ENCODE data around the gene NTRK2. TPM values are rescaled to one million over a fixed set of nuclear protein-coding genes. Genes with fewer than 3 reads are reported as not detected.

Gene NTRK2
- polyA plus RNA-seq, 1 donor (not counting 4 experiments of a cell fraction or from before 2014, with no cell fraction given), result 0.08 TPM

DNA sequence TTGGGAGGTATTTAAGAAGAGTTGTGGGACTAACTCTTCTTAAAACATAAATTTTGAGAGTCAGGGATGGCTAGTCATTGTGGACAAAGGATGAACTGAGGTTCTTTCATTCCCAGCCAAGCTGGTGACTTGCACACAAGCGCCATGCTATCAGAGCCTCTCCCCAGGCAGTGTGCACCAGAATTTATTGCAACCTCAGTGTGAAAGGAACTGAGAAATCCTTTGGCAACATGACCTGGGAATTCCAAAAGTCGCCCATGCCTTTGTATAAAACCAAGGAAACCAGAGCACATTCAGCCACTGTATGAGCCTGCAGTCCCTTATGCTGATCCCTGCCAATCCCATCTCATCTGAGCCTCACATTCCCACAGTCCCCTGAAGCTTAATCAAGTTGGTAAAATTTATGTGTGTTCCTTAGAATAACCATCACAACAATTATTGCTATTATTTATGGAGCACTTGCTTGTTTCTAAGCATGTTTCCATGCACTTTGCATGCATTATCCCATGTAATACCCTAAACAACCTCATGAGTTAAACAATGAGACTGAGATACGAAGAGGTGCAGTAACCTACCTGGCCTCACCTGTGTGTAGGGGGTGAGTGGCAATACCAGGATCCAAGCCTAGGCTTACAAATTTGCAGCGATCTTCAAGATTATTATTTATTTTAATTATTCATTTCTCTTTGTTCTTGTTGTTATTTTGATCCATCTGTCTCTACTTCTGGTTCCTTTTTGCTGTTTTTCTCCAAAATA lies 116.4 kb downstream of the NTRK2 start:
- H2AFZ ChIP-seq (ENCODE audit: control insufficient read depth, low read length), result no peak overlapping the region
- H3K4me2 ChIP-seq (ENCODE audit: control insufficient read depth, extremely low read depth, insufficient read depth, low read depth, low read length), result no peak overlapping the region
- no peaks in the 10 kb centered on the region for H3K9me1 ChIP-seq (ENCODE audit: control insufficient read depth, extremely low read depth, insufficient read depth, low read length)
- no peak for DNase-seq (ENCODE audit: low read depth, low spot score)
- dilution Hi-C loops (cut with MboI; ENCODE audit: extremely low pct_ligation_motif_present, low sequenced_read_pairs), result no loop called here
- H3K4me3 ChIP-seq (ENCODE audit: control insufficient read depth in 2 of 3, extremely low read depth in 1 of 3, insufficient read depth in 2 of 3, low read depth in 1 of 3, low read length in 3 of 3), result no peak overlapping the region
- H3K27me3 ChIP-seq (ENCODE audit: control insufficient read depth, extremely low read depth, insufficient read depth, low read length), result peaks cover 8% of the 10 kb centered on the region
- TF ChIP-seq, protein P1, sequence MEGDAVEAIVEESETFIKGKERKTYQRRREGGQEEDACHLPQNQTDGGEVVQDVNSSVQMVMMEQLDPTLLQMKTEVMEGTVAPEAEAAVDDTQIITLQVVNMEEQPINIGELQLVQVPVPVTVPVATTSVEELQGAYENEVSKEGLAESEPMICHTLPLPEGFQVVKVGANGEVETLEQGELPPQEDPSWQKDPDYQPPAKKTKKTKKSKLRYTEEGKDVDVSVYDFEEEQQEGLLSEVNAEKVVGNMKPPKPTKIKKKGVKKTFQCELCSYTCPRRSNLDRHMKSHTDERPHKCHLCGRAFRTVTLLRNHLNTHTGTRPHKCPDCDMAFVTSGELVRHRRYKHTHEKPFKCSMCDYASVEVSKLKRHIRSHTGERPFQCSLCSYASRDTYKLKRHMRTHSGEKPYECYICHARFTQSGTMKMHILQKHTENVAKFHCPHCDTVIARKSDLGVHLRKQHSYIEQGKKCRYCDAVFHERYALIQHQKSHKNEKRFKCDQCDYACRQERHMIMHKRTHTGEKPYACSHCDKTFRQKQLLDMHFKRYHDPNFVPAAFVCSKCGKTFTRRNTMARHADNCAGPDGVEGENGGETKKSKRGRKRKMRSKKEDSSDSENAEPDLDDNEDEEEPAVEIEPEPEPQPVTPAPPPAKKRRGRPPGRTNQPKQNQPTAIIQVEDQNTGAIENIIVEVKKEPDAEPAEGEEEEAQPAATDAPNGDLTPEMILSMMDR (optimal IDR thresholded peaks at IDR 0.05 in 1 of 3, IDR thresholded peaks at IDR 0.05 in 1 of 3, conservative IDR thresholded peaks at IDR 0.05 in 1 of 3; ENCODE audit: extremely low read depth in 1 of 3, insufficient read depth in 2 of 3, low read length in 3 of 3), result no peak
- TF ChIP-seq EZH2 (IDR thresholded peaks at IDR 0.05; ENCODE audit: low read length), result no peak
- no peak overlapping the region for H3K27ac ChIP-seq (ENCODE audit: control insufficient read depth, insufficient read depth, low read length)
- H3K4me1 ChIP-seq (ENCODE audit: control insufficient read depth, extremely low read depth, insufficient read depth, low read length), result no peaks in the 10 kb centered on the region
- H3K9ac ChIP-seq (ENCODE audit: control insufficient read depth, extremely low read depth, insufficient read depth, low read length), result no peak overlapping the region
- no peaks in the 10 kb centered on the region for H3K9me3 ChIP-seq (ENCODE audit: control insufficient read depth, low read depth, low read length)
- H3K36me3 ChIP-seq (ENCODE audit: control insufficient read depth in 2 of 2, extremely low read depth in 1 of 2, insufficient read depth in 2 of 2, low read length in 2 of 2), result no peaks in the 10 kb centered on the region
- no peak for FAIRE-seq
- no peaks in the 10 kb centered on the region for H4K20me1 ChIP-seq (ENCODE audit: control insufficient read depth, extremely low read depth, insufficient read depth, low read length)
- H3K79me2 ChIP-seq (ENCODE audit: control insufficient read depth, insufficient read depth, low read length), result no peaks in the 10 kb centered on the region

DNA sequence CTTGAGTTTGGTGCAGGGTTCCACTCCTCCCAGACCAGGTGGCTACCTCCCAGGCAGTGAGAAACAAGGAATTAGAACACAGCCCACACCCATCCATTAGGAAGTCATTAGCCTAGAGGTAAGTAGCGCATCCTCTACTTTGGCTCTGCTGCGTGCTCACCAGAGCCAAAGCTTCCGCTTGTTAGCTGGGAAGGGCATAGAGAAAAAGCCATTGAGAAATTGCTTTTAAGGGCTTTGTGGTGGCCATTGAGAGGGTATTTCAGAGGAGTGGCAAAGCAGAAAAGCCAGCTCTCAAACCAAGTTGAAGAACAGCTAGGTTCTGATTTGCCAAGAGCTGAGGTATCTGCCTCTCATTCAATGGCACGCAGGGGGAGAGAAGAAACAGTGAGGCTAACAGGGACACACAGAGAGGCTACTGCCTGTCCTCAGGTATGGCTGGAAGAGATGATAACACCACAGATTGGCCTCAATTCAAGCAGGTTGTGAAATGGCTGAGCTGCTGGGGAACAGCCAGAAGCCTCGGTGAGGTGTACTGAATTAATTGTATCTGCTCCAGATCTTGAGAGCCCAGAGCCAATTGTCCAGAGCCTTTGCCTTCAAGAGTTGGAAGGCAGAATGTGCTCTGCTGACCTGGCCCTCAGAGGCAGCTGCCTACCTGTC lies 119.4 kb downstream of the NTRK2 start:
- H3K9me1 ChIP-seq (ENCODE audit: control insufficient read depth, extremely low read depth, insufficient read depth, low read length), result no peaks in the 10 kb centered on the region
- no peak overlapping the region for H2AFZ ChIP-seq (ENCODE audit: control insufficient read depth, low read length)
- no peaks in the 10 kb centered on the region for H3K79me2 ChIP-seq (ENCODE audit: control insufficient read depth, insufficient read depth, low read length)
- H3K9ac ChIP-seq (ENCODE audit: control insufficient read depth, extremely low read depth, insufficient read depth, low read length), result no peak overlapping the region
- no peaks in the 10 kb centered on the region for H4K20me1 ChIP-seq (ENCODE audit: control insufficient read depth, extremely low read depth, insufficient read depth, low read length)
- H3K27me3 ChIP-seq (ENCODE audit: control insufficient read depth, extremely low read depth, insufficient read depth, low read length), result peaks cover 8% of the 10 kb centered on the region
- FAIRE-seq (no peak), DNase-seq (ENCODE audit: low read depth, low spot score) (no peak)
- H3K9me3 ChIP-seq (ENCODE audit: control insufficient read depth, low read depth, low read length), result no peaks in the 10 kb centered on the region
- H3K36me3 ChIP-seq (ENCODE audit: control insufficient read depth in 2 of 2, extremely low read depth in 1 of 2, insufficient read depth in 2 of 2, low read length in 2 of 2), result no peaks in the 10 kb centered on the region
- H3K4me1 ChIP-seq (ENCODE audit: control insufficient read depth, extremely low read depth, insufficient read depth, low read length), result no peaks in the 10 kb centered on the region
- dilution Hi-C loops (cut with MboI; ENCODE audit: extremely low pct_ligation_motif_present, low sequenced_read_pairs), result no loop called here
- H3K27ac ChIP-seq (ENCODE audit: control insufficient read depth, insufficient read depth, low read length), result no peak overlapping the region
- H3K4me2 ChIP-seq (ENCODE audit: control insufficient read depth, extremely low read depth, insufficient read depth, low read depth, low read length), result no peak overlapping the region
- TF ChIP-seq EZH2 (IDR thresholded peaks at IDR 0.05; ENCODE audit: low read length), result no peak
- TF ChIP-seq, protein P1 (optimal IDR thresholded peaks at IDR 0.05 in 1 of 3, IDR thresholded peaks at IDR 0.05 in 1 of 3, conservative IDR thresholded peaks at IDR 0.05 in 1 of 3; ENCODE audit: extremely low read depth in 1 of 3, insufficient read depth in 2 of 3, low read length in 3 of 3), result no peak
- H3K4me3 ChIP-seq (ENCODE audit: control insufficient read depth in 2 of 3, extremely low read depth in 1 of 3, insufficient read depth in 2 of 3, low read depth in 1 of 3, low read length in 3 of 3), result no peak overlapping the region
